H54 (cell line): ENCODE results near the gene CCRL2.

Experiments
- DNase-seq: peaks from one replicate; pipeline ENCODE4 v3.0.0; 2011; ENCODE audit warnings: low spot score, mixed read lengths; ENCODE audit not compliant: insufficient read length
- FAIRE-seq: peaks from 3 replicates; lab custom pipeline; 2011; peaks lifted over from hg19 to GRCh38; lab: Jason Lieb, UNC
- POLR2A ChIP-seq: IDR thresholded peaks from 2 replicates; pipeline ENCODE4 v1.6.1; 2011; ENCODE audit warnings: low read depth, mild to moderate bottlenecking, low read length

CCRL2 gene

GRCh38 chr3:46406788-46407611, at the start of gene CCRL2, which contains the start of gene CCR5AS:
Gene CCRL2 (plus strand): TSS chr3:46407259. CDS start chr3:46408080, 821 bp downstream.
Gene CCR5AS (minus strand): TSS chr3:46407066.
- peak; percentile 76 for FAIRE-seq
- peak; percentile 82 for DNase-seq
- peak; percentile 28; the same call in 1 of the 2 replicates for TF ChIP-seq POLR2A

- no peak for FAIRE-seq
- DNase-seq, result no peak
- TF ChIP-seq POLR2A, result no peak
These were observed 48.6 kb upstream of the CCRL2 start for GRCh38 chr3:46358466-46358865.

DNA sequence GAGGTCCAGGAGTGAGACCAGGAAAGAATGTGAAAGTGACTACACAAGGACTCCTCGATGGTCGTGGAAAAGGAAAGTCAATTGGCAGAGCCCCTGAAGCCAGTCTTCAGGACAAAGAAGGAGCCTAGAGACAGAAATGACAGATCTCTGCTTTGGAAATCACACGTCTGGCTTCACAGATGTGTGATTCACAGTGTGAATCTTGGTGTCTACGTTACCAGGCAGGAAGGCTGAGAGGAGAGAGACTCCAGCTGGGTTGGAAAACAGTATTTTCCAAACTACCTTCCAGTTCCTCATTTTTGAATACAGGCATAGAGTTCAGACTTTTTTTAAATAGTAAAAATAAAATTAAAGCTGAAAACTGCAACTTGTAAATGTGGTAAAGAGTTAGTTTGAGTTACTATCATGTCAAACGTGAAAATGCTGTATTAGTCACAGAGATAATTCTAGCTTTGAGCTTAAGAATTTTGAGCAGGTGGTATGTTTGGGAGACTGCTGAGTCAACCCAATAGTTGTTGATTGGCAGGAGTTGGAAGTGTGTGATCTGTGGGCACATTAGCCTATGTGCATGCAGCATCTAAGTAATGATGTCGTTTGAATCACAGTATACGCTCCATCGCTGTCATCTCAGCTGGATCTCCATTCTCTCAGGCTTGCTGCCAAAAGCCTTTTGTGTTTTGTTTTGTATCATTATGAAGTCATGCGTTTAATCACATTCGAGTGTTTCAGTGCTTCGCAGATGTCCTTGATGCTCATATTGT, 47.1 kb upstream of the CCRL2 start:
- FAIRE-seq, result no peak
- TF ChIP-seq POLR2A, result no peak

GRCh38 chr3:46360907-46361306, 46.2 kb upstream of the CCRL2 start:
- FAIRE-seq (no peak), DNase-seq (no peak)
- TF ChIP-seq POLR2A, result no peak

More for the DNA sequence above, 47.1 kb upstream of the CCRL2 start:
- no peak for DNase-seq

DNA sequence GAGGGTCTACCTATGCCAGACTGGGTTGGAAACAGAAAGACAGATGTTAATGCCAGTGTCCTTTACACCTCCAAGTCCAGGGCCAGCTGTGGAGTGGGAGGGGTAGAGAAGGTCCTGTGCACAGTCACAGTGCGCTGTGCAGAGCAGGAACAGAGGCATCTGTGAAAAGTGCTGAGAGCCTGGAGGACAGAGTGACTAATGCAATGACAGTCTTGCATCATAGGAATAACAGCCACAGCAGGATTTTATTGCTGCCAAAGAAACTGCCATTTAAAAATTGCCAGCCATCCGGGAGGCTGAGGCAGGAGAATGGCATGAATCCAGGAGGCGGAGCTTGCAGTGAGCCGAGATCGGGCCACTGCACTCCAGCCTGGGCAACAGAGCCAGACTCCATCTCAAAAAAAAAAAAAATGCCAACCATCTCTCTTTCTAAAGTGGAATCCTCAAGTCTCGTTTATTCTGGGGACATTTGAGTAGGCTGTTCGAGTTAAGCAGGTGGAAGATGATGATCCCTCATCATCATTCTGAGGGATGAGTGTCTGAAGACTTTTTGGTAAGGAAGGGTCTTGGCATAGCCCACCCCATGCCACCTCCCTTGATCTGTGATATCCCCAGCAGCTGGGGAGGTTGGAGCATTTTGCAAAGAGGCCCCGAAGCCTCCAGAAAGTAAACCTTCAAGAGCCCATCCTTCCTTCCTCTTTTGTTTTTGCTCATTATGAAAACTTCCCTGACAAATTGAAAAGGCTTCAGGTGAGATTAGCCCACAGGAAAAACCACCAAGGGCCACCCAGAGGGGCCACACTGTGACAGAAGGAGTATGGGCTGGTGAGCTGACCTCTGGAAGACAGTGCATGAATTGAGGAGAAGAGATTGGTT, 45.4 kb upstream of the CCRL2 start:
- no peak for DNase-seq
- no peak for TF ChIP-seq POLR2A

GRCh38 chr3:46365041-46365440, 42.0 kb upstream of the CCRL2 start:
- FAIRE-seq, result no peak
- no peak for DNase-seq
- TF ChIP-seq POLR2A, result no peak

More for the DNA sequence above, 45.4 kb upstream of the CCRL2 start:
- no peak for FAIRE-seq

DNA sequence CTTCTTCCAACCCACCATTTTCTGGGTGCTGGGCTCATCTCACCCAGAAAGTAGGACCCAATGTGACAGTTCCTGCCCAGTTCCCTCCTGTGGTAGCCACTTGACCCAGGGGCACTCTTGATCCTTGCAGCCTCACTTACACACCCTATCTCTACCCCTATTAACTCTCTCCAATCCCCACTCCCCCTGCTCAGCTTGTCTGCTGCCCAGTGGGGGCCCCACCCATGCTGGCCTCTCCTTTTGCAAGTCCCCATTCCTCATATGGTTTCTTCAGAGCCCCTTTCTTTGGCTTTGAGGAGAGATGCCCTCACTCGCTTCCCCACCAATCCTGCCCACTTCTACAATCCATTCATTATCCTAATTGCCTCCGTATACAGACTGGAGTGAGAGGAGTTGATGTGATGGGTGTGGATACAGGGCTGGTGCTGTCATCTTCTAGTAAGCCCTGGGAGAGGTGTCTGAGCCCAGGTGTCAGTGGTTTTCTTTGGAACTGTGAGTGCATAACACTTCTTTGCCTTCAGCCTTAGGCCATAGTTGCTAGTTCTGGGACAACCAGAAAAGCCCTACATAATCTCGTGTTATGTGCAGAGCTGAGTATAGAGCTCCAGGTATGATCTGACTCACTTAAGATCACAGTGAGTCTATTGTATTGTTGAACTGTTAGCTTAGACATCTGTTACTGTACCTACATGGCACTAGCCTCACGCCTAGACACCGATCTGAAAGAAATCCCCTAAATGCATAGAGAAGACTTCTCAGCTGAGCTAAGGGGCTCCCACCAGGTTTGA, 41.1 kb upstream of the CCRL2 start:
- FAIRE-seq (no peak), DNase-seq (no peak)
- no peak for TF ChIP-seq POLR2A

GRCh38 chr3:46367811-46368210, 39.2 kb upstream of the CCRL2 start:
- no peak for TF ChIP-seq POLR2A
- FAIRE-seq (no peak), DNase-seq (no peak)

DNA sequence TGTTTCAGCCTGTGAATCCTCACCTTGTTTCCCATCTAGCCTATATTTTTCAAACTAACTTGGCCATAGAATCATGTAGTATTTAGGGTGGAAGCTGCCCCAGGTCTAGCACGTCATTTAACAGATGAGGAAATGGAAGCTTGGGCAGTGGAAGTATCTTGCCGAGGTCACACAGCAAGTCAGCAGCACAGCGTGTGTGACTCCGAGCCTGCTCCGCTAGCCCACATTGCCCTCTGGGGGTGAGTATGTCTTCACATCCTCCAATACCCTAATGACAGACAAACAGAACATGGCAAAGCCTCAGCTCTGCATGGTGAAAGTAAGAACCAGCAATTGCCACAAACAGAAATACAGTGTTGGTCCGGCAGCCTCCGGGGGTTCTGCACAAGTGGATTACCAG, 38.5 kb upstream of the CCRL2 start:
- DNase-seq (no peak), FAIRE-seq (no peak)
- no peak for TF ChIP-seq POLR2A

DNA sequence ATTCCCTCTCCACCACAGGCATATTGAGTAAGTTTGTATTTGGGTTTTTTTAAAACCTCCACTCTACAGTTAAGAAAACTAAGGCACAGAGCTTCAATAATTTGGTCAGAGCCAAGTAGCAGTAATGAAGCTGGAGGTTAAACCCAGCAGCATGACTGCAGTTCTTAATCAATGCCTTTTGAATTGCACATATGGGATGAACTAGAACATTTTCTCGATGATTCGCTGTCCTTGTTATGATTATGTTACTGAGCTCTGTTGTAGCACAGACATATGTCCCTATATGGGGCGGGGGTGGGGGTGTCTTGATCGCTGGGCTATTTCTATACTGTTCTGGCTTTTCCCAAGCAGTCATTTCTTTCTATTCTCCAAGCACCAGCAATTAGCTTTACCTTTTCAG, 37.9 kb upstream of the CCRL2 start:
- DNase-seq (no peak), FAIRE-seq (no peak)
- TF ChIP-seq POLR2A, result no peak

DNA sequence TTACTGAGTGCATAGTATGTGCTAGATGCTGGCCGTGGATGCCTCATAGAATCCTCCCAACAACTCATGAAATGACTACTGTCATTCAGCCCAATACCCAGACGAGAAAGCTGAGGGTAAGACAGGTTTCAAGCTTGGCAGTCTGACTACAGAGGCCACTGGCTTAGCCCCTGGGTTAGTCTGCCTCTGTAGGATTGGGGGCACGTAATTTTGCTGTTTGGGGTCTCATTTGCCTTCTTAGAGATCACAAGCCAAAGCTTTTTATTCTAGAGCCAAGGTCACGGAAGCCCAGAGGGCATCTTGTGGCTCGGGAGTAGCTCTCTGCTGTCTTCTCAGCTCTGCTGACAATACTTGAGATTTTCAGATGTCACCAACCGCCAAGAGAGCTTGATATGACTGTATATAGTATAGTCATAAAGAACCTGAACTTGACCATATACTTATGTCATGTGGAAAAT, 37.4 kb upstream of the CCRL2 start:
- DNase-seq (no peak), FAIRE-seq (no peak)
- no peak for TF ChIP-seq POLR2A

DNA sequence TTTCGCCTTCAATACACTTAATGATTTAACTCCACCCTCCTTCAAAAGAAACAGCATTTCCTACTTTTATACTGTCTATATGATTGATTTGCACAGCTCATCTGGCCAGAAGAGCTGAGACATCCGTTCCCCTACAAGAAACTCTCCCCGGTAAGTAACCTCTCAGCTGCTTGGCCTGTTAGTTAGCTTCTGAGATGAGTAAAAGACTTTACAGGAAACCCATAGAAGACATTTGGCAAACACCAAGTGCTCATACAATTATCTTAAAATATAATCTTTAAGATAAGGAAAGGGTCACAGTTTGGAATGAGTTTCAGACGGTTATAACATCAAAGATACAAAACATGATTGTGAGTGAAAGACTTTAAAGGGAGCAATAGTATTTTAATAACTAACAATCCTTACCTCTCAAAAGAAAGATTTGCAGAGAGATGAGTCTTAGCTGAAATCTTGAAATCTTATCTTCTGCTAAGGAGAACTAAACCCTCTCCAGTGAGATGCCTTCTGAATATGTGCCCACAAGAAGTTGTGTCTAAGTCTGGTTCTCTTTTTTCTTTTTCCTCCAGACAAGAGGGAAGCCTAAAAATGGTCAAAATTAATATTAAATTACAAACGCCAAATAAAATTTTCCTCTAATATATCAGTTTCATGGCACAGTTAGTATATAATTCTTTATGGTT, 36.1 kb upstream of the CCRL2 start, which contains the start of gene CCR5:
TSS of gene CCR5 (plus strand) at position 108 of the 680 bp plus-strand sequence. CDS start 1,957 bp downstream, outside the sequence.
- DNase-seq (no peak), FAIRE-seq (no peak)
- no peak for TF ChIP-seq POLR2A
